GM23338 (cell line): ENCODE results near the gene CDK5. TPM values are rescaled to one million over a fixed set of nuclear protein-coding genes. Genes with fewer than 3 reads are reported as not detected.

Experiments
- ATAC-seq: fragments of 200-7000 bp; cut with Tn5 transposase; 3 replicates; pipeline ENCODE4 v1.9.1; 2020
- DNase-seq: peaks from one replicate; pipeline ENCODE4 v3.0.0-alpha.2; 2015; ENCODE audit warnings: low spot score
- H2AFZ ChIP-seq: fragments of 200-600 bp; sonication (generic); 2 replicates; pipeline ENCODE4 v1.8.0; 2016; ENCODE audit warnings: antibody characterized with exemption, mild to moderate bottlenecking, moderate library complexity
- H3F3A ChIP-seq: fragments of 200-600 bp; sonication (generic); replicated peaks from 2 replicates; pipeline ENCODE4 v1.8.0; 2017; ENCODE audit warnings: antibody characterized with exemption, mixed run types, low read depth
- H3K27ac ChIP-seq: fragments of 200-600 bp; sonication (generic); 2 replicates; pipeline ENCODE4 v1.6.1; 2016; ENCODE audit warnings: low read depth
- H3K27me3 ChIP-seq: fragments of 200-600 bp; sonication (generic); 2 replicates; pipeline ENCODE4 v1.8.0; 2016; ENCODE audit warnings: mild to moderate bottlenecking, mixed run types, moderate library complexity; ENCODE audit not compliant: insufficient read depth
- H3K36me3 ChIP-seq: fragments of 200-600 bp; sonication (generic); 2 replicates; pipeline ENCODE4 v1.8.0; 2016; ENCODE audit warnings: mild to moderate bottlenecking; ENCODE audit not compliant: insufficient read depth
- H3K4me1 ChIP-seq: fragments of 200-600 bp; sonication (generic); 2 replicates; pipeline ENCODE4 v1.8.0; 2016; ENCODE audit warnings: mild to moderate bottlenecking, moderate library complexity; ENCODE audit not compliant: insufficient read depth
- H3K4me2 ChIP-seq: fragments of 200-600 bp; sonication (generic); 2 replicates; pipeline ENCODE4 v1.7.1; 2017; ENCODE audit warnings: mixed run types
- H3K4me3 ChIP-seq: fragments of 200-600 bp; sonication (generic); 2 replicates; pipeline ENCODE4 v1.6.1; 2016; ENCODE audit warnings: mixed run types
- H3K79me2 ChIP-seq: fragments of 200-600 bp; sonication (generic); replicated peaks from 2 replicates; pipeline ENCODE4 v1.8.0; 2017; ENCODE audit warnings: mild to moderate bottlenecking; ENCODE audit not compliant: insufficient read depth
- H3K9me2 ChIP-seq: fragments of 200-600 bp; sonication (generic); 2 replicates; pipeline ENCODE4 v1.8.0; 2017; ENCODE audit not compliant: insufficient read depth
- H4K20me1 ChIP-seq: fragments of 200-600 bp; sonication (generic); replicated peaks from 2 replicates; pipeline ENCODE4 v1.8.0; 2017; ENCODE audit warnings: mild to moderate bottlenecking; ENCODE audit not compliant: insufficient read depth
- H3K27ac Mint-ChIP-seq: 2 replicates; pipeline ENCODE4 v1.8.0; 2020; ENCODE audit warnings: inconsistent platforms, mild to moderate bottlenecking, moderate library complexity, mixed read lengths
- H3K27me3 Mint-ChIP-seq: 3 replicates; pipeline ENCODE4 v1.8.0; 2022; ENCODE audit warnings: low read depth, mild to moderate bottlenecking, moderate library complexity, mixed read lengths, inconsistent platforms; ENCODE audit not compliant: insufficient read depth, poor library complexity
- H3K36me3 Mint-ChIP-seq: 3 replicates; pipeline ENCODE4 v1.8.0; 2021; ENCODE audit warnings: low read depth, mild to moderate bottlenecking, inconsistent platforms, moderate library complexity, mixed read lengths
- H3K4me1 Mint-ChIP-seq: 3 replicates; pipeline ENCODE4 v1.8.0; 2020; ENCODE audit warnings: mild to moderate bottlenecking, inconsistent platforms, mixed read lengths
- H3K4me3 Mint-ChIP-seq: 3 replicates; pipeline ENCODE4 v1.8.0; 2021; ENCODE audit warnings: moderate library complexity, mild to moderate bottlenecking, inconsistent platforms, mixed read lengths
- H3K9me3 Mint-ChIP-seq: 3 replicates; pipeline ENCODE4 v1.8.0; 2020; ENCODE audit warnings: moderate library complexity, mild to moderate bottlenecking, inconsistent platforms, mixed read lengths
- EZH2phosphoT487 ChIP-seq: fragments of 200-600 bp; sonication (generic); IDR thresholded peaks from one replicate; pipeline ENCODE4 v1.8.1; 2018; ENCODE audit warnings: antibody characterized with exemption; ENCODE audit not compliant: unreplicated experiment
- JUNB ChIP-seq: IDR thresholded peaks from one replicate; pipeline ENCODE4 v1.6.1; 2016; ENCODE audit warnings: antibody characterized with exemption; ENCODE audit not compliant: unreplicated experiment
- POLR2AphosphoS5 ChIP-seq: IDR thresholded peaks from 2 replicates; pipeline ENCODE4 v1.6.1; 2016; ENCODE audit warnings: antibody characterized with exemption, low read depth
- ZNF331 ChIP-seq: fragments of 250-450 bp; sonication (Bioruptor Pico); IDR thresholded peaks from 2 replicates; pipeline ENCODE4 v1.5.0; 2020; ENCODE audit warnings: low read depth, mild to moderate bottlenecking, moderate library complexity
- polyA plus RNA-seq: library from polyadenylated mRNA; unstranded; fragments of >200 nt; fragmentation: Nextera tagmentation; extraction: Ambion mirVana; gene quantifications from 2 replicates; pipeline ENCODE4 v1.2.1, GENCODE V29; 2016
- total RNA-seq: library from RNA; depleted of rRNA; stranded (reverse); fragments of >200 nt; shearing (Covaris generic); gene quantifications from 2 replicates; pipeline ENCODE4 v1.2.3, GENCODE V29; 2014
- TF ChIP-seq, protein P1 (sequence below): IDR thresholded peaks from 2 replicates; pipeline ENCODE4 v1.6.1; 2016; ENCODE audit warnings: antibody characterized with exemption
- TF ChIP-seq, protein P2 (sequence below): IDR thresholded peaks from one replicate; pipeline ENCODE4 v1.6.1; 2018; ENCODE audit warnings: antibody characterized with exemption; ENCODE audit not compliant: unreplicated experiment
- TF ChIP-seq, protein P3 (sequence below), 2 experiments: fragments of 200-600 bp in 1 of 2; sonication (generic) in 1 of 2; conservative IDR thresholded peaks; 2 replicates each; pipeline versions ENCODE4 v1.5.1 to v1.6.1; 2016 to 2017; ENCODE audit warnings: antibody characterized with exemption in 2 of 2, low read depth in 2 of 2, mild to moderate bottlenecking in 2 of 2, moderate library complexity in 1 of 2

CDK5 gene
- total and polyA plus RNA-seq, 2 experiments from 2014 or later = 19.8 to 27.1 TPM

DNA sequence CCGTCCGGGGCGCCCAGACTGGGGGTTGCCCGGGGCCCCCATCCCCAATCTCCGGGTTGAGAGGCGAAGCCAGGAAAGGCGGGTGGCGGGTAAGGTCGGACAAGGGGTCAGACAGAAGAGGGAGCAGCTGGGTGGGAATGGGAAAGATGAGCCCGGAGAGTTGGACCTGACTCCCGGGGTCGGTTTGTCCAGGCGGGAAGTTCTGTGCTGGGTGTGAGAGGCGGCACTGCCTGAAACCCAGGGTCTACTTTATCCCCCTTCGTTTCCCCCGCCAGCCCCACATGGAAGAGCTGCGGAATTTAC is 2.4 kb upstream of the CDK5 start (continued):
- TF ChIP-seq, protein P1, sequence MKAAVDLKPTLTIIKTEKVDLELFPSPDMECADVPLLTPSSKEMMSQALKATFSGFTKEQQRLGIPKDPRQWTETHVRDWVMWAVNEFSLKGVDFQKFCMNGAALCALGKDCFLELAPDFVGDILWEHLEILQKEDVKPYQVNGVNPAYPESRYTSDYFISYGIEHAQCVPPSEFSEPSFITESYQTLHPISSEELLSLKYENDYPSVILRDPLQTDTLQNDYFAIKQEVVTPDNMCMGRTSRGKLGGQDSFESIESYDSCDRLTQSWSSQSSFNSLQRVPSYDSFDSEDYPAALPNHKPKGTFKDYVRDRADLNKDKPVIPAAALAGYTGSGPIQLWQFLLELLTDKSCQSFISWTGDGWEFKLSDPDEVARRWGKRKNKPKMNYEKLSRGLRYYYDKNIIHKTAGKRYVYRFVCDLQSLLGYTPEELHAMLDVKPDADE = no peak
- no peak for TF ChIP-seq EZH2phosphoT487
- no peak for TF ChIP-seq JUNB
- TF ChIP-seq, protein P2, sequence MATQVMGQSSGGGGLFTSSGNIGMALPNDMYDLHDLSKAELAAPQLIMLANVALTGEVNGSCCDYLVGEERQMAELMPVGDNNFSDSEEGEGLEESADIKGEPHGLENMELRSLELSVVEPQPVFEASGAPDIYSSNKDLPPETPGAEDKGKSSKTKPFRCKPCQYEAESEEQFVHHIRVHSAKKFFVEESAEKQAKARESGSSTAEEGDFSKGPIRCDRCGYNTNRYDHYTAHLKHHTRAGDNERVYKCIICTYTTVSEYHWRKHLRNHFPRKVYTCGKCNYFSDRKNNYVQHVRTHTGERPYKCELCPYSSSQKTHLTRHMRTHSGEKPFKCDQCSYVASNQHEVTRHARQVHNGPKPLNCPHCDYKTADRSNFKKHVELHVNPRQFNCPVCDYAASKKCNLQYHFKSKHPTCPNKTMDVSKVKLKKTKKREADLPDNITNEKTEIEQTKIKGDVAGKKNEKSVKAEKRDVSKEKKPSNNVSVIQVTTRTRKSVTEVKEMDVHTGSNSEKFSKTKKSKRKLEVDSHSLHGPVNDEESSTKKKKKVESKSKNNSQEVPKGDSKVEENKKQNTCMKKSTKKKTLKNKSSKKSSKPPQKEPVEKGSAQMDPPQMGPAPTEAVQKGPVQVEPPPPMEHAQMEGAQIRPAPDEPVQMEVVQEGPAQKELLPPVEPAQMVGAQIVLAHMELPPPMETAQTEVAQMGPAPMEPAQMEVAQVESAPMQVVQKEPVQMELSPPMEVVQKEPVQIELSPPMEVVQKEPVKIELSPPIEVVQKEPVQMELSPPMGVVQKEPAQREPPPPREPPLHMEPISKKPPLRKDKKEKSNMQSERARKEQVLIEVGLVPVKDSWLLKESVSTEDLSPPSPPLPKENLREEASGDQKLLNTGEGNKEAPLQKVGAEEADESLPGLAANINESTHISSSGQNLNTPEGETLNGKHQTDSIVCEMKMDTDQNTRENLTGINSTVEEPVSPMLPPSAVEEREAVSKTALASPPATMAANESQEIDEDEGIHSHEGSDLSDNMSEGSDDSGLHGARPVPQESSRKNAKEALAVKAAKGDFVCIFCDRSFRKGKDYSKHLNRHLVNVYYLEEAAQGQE = no peak

DNA sequence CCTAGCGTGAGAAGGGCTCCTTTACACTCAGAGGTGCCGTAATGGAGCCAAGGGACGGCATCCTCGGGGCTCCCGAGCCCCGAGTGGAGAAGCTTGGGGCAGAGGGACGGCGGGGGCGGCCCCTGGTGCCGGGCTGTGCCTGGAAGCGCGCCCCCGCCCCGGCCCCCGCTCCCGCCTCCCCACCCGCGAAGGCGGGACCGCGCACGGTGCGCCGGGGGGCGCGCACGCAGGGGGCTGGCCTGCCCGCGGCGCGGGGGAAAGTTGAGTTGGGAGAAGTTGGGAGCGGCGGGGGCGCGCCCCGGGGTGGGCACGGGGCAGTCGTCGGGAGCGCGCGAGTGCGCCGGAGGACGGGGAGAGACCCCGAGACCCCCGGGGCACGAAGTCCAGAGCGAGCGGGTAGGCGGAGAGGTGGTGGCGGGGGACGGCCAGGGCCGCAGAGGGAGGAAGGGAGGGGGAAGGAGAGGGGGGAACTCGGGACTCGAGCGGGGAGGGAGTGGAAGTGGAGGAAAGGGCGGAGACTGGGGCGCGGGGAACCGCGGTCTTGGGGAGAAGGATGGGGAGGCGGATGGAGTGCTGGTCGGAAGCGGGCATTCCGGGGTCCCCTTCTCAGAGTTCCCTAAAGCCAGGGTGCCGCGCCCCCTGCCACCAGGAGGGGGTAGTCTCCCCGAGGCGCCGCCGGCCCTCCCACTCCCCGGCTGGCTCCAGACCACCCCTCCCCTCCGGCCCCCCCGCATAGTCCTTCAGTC is 1.8 kb upstream of the CDK5 start, which contains the start of gene SLC4A2:
Gene SLC4A2 (plus strand): TSS at position 223 of the 746 bp plus-strand sequence. CDS start 2,399 bp downstream, outside the sequence.
- H4K20me1 ChIP-seq = no peaks in the 10 kb centered on the region; the same call in 1 of the 2 replicates
- H3K4me3 ChIP-seq = peak within 1 kb of the TSS; percentile 99
- Mint-ChIP-seq H3K4me3 (peak within 1 kb of the TSS; percentile 86), H3K9me3 (no peaks in the 10 kb centered on the region), H3K27me3 (peaks cover 45% of the 10 kb centered on the region), H3K27ac (0 out of 2 replicates have a peak within 1 kb of the TSS, but pooled peaks have one; percentile 40), H3K4me1 (peaks cover 47% of the 10 kb centered on the region), H3K36me3 (peaks cover 4% of the 10 kb centered on the region; the same call in 1 of the 3 replicates)
- peaks cover 36% of the 10 kb centered on the region for H3K4me1 ChIP-seq
- peaks cover 36% of the 10 kb centered on the region for H3K27me3 ChIP-seq
- H3K79me2 ChIP-seq = peaks cover 11% of the 10 kb centered on the region
- peak within 1 kb of the TSS; percentile 95 for H3K4me2 ChIP-seq
- no peaks in the 10 kb centered on the region for H3K9me2 ChIP-seq
- no peak within 1 kb of the TSS for H3K27ac ChIP-seq
- peaks cover 14% of the 10 kb centered on the region for H3F3A ChIP-seq
- TF ChIP-seq ZNF331 (CRISPR knock-in tag) = no peak
- peak; percentile 64; the same call in 1 of the 2 replicates for TF ChIP-seq POLR2AphosphoS5
- TF ChIP-seq, protein P3, sequence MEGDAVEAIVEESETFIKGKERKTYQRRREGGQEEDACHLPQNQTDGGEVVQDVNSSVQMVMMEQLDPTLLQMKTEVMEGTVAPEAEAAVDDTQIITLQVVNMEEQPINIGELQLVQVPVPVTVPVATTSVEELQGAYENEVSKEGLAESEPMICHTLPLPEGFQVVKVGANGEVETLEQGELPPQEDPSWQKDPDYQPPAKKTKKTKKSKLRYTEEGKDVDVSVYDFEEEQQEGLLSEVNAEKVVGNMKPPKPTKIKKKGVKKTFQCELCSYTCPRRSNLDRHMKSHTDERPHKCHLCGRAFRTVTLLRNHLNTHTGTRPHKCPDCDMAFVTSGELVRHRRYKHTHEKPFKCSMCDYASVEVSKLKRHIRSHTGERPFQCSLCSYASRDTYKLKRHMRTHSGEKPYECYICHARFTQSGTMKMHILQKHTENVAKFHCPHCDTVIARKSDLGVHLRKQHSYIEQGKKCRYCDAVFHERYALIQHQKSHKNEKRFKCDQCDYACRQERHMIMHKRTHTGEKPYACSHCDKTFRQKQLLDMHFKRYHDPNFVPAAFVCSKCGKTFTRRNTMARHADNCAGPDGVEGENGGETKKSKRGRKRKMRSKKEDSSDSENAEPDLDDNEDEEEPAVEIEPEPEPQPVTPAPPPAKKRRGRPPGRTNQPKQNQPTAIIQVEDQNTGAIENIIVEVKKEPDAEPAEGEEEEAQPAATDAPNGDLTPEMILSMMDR (conservative IDR thresholded peaks at IDR 0.05; ENCODE audit: low read depth in 2 of 2) = peak in 1 of 2 experiments; percentile 53; a peak in 3 of 4 replicates
- ATAC-seq (no peak), DNase-seq (peak; percentile 93)
- peak within 1 kb of the TSS; percentile 52 for H2AFZ ChIP-seq
- H3K36me3 ChIP-seq = peaks cover 2% of the 10 kb centered on the region; the same call in 1 of the 2 replicates
